Measurements from ENCODE around the gene PIK3AP1.

The PIK3AP1 gene

DNA sequence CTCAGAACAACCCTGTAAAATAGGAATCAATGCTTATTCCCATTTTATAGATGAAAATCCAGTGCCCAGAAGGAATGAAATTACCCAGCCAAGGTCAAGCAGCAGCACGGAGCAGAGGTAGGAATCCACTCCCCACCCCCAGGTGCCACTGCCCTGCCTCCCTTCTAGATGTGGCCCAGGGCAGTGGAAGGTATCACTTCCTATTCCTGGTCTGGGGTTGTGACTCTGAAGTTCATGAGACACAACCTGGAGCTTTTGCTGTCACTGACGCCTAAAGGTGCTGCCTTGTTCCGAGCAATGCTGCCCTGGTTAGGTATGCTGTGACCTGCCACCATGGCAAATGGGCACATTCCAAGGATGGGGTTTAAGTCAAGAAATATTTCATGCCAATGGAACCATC is 53.6 kb downstream of the PIK3AP1 start:
- Histone ChIP-seq H2BK12ac (ENCODE audit: low read length in 2 of 2) (no peak overlapping the region), H3K27me3 (ENCODE audit: control insufficient read depth in 1 of 2, insufficient read depth in 1 of 2, low read length in 2 of 2) (no peaks in the 10 kb centered on the region), H3K23ac (ENCODE audit: low read length in 2 of 2) (no peak overlapping the region), H2AFZ (ENCODE audit: low read depth, low read length) (no peak overlapping the region), H3K9ac (ENCODE audit: low read length) (no peak overlapping the region), H2BK15ac (ENCODE audit: low read depth, poor library complexity, severe bottlenecking) (no peak overlapping the region), H3K4me2 (ENCODE audit: low read length, poor library complexity, severe bottlenecking) (no peak overlapping the region), H2BK120ac (ENCODE audit: low read depth, low read length) (no peak overlapping the region), H3K27ac (ENCODE audit: low read length, poor library complexity, severe bottlenecking) (no peak overlapping the region), H3K18ac (ENCODE audit: low read depth in 1 of 2, low read length in 2 of 2) (no peak overlapping the region), H3K14ac (ENCODE audit: low read length in 2 of 2) (no peak overlapping the region), H3K4ac (ENCODE audit: low read depth in 1 of 2, low read length in 2 of 2) (no peak overlapping the region), H2AK5ac (ENCODE audit: low read length, severe bottlenecking) (peak overlapping the region; percentile 37), H3K4me3 (ENCODE audit: insufficient read depth in 1 of 2, low read depth in 1 of 2, low read length in 2 of 2) (no peak overlapping the region), H3K79me1 (replicated peaks; ENCODE audit: low read length, poor library complexity, severe bottlenecking) (no peaks in the 10 kb centered on the region), H2BK5ac (ENCODE audit: low read depth, low read length, poor library complexity, severe bottlenecking) (no peak overlapping the region), H4K91ac (ENCODE audit: low read length) (no peak overlapping the region), H3K9me3 (ENCODE audit: control insufficient read depth, low read length) (no peaks in the 10 kb centered on the region), H4K8ac (ENCODE audit: low read length) (no peak overlapping the region), H3K4me1 (ENCODE audit: control insufficient read depth, insufficient read depth, low read depth, low read length) (peaks cover 7% of the 10 kb centered on the region), H3K36me3 (ENCODE audit: control insufficient read depth in 1 of 2, insufficient read depth in 2 of 2, low read depth in 1 of 2, low read length in 2 of 2) (no peaks in the 10 kb centered on the region)
- WGBS = 97% methylated on average over 3 of the region's 3 CpGs
- no peak for DNase-seq

GRCh38 chr10:96665306-96665705 is 55.0 kb downstream of the PIK3AP1 start:
- H2BK120ac ChIP-seq (ENCODE audit: low read depth, low read length) = no peak overlapping the region

DNA sequence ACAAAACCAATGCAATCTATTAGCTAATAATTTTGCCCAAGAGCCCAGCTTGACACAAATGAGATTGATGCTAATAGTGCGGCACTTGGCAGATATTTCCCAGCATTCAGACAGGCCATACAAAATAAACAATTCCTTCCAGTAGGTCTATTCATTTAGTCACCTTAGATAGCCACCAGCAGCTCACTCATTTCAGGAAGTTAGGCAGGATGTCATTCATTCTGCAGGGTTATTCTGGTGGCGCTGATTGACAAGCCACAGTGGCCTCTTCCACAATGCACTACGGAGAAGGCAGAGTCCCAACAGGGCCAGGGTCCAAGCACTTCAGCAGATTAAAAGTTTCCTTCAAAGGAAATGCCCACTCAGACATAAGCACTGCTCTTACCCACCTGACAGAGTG is 55.8 kb downstream of the PIK3AP1 start:
- WGBS = 48% methylated on average over 3 of the region's 3 CpGs
- peaks cover 7% of the 10 kb centered on the region for H3K4me1 ChIP-seq (ENCODE audit: control insufficient read depth, insufficient read depth, low read depth, low read length)
- no peak overlapping the region for H3K27ac ChIP-seq (ENCODE audit: low read length, poor library complexity, severe bottlenecking)
- H3K14ac ChIP-seq (ENCODE audit: low read length in 2 of 2) = no peak overlapping the region
- no peaks in the 10 kb centered on the region for H3K9me3 ChIP-seq (ENCODE audit: control insufficient read depth, low read length)
- H3K23ac ChIP-seq (ENCODE audit: low read length in 2 of 2) = no peak overlapping the region
- no peak overlapping the region for H4K8ac ChIP-seq (ENCODE audit: low read length)
- H2BK12ac ChIP-seq (ENCODE audit: low read length in 2 of 2) = no peak overlapping the region
- no peak overlapping the region for H4K91ac ChIP-seq (ENCODE audit: low read length)
- no peak overlapping the region for H3K18ac ChIP-seq (ENCODE audit: low read depth in 1 of 2, low read length in 2 of 2)
- no peak for DNase-seq
- no peak overlapping the region for H3K4me3 ChIP-seq (ENCODE audit: insufficient read depth in 1 of 2, low read depth in 1 of 2, low read length in 2 of 2)
- no peaks in the 10 kb centered on the region for H3K27me3 ChIP-seq (ENCODE audit: control insufficient read depth in 1 of 2, insufficient read depth in 1 of 2, low read length in 2 of 2)
- H3K79me1 ChIP-seq (replicated peaks; ENCODE audit: low read length, poor library complexity, severe bottlenecking) = no peaks in the 10 kb centered on the region
- H3K36me3 ChIP-seq (ENCODE audit: control insufficient read depth in 1 of 2, insufficient read depth in 2 of 2, low read depth in 1 of 2, low read length in 2 of 2) = no peaks in the 10 kb centered on the region
- no peak overlapping the region for H2BK5ac ChIP-seq (ENCODE audit: low read depth, low read length, poor library complexity, severe bottlenecking)
- H2BK15ac ChIP-seq (ENCODE audit: low read depth, poor library complexity, severe bottlenecking) = no peak overlapping the region
- H3K9ac ChIP-seq (ENCODE audit: low read length) = no peak overlapping the region
- H2AK5ac ChIP-seq (ENCODE audit: low read length, severe bottlenecking) = peak overlapping the region; percentile 40
- H3K4me2 ChIP-seq (ENCODE audit: low read length, poor library complexity, severe bottlenecking) = no peak overlapping the region
- H2AFZ ChIP-seq (ENCODE audit: low read depth, low read length) = no peak overlapping the region
- H3K4ac ChIP-seq (ENCODE audit: low read depth in 1 of 2, low read length in 2 of 2) = no peak overlapping the region
- H2BK120ac ChIP-seq (ENCODE audit: low read depth, low read length) = no peak overlapping the region

More at GRCh38 chr10:96665306-96665705, 55.0 kb downstream of the PIK3AP1 start:
- Histone ChIP-seq H3K36me3 (ENCODE audit: control insufficient read depth in 1 of 2, insufficient read depth in 2 of 2, low read depth in 1 of 2, low read length in 2 of 2) (no peaks in the 10 kb centered on the region), H2BK12ac (ENCODE audit: low read length in 2 of 2) (no peak overlapping the region), H2BK15ac (ENCODE audit: low read depth, poor library complexity, severe bottlenecking) (no peak overlapping the region), H4K91ac (ENCODE audit: low read length) (no peak overlapping the region), H3K79me1 (replicated peaks; ENCODE audit: low read length, poor library complexity, severe bottlenecking) (no peaks in the 10 kb centered on the region), H3K9ac (ENCODE audit: low read length) (no peak overlapping the region), H3K27me3 (ENCODE audit: control insufficient read depth in 1 of 2, insufficient read depth in 1 of 2, low read length in 2 of 2) (no peaks in the 10 kb centered on the region), H2BK5ac (ENCODE audit: low read depth, low read length, poor library complexity, severe bottlenecking) (no peak overlapping the region), H3K4me2 (ENCODE audit: low read length, poor library complexity, severe bottlenecking) (no peak overlapping the region), H3K18ac (ENCODE audit: low read depth in 1 of 2, low read length in 2 of 2) (no peak overlapping the region), H3K27ac (ENCODE audit: low read length, poor library complexity, severe bottlenecking) (no peak overlapping the region), H3K9me3 (ENCODE audit: control insufficient read depth, low read length) (no peaks in the 10 kb centered on the region), H3K4me1 (ENCODE audit: control insufficient read depth, insufficient read depth, low read depth, low read length) (peaks cover 7% of the 10 kb centered on the region), H3K23ac (ENCODE audit: low read length in 2 of 2) (no peak overlapping the region), H3K4ac (ENCODE audit: low read depth in 1 of 2, low read length in 2 of 2) (no peak overlapping the region), H3K4me3 (ENCODE audit: insufficient read depth in 1 of 2, low read depth in 1 of 2, low read length in 2 of 2) (no peak overlapping the region), H3K14ac (ENCODE audit: low read length in 2 of 2) (no peak overlapping the region), H4K8ac (ENCODE audit: low read length) (no peak overlapping the region), H2AK5ac (ENCODE audit: low read length, severe bottlenecking) (no peak overlapping the region), H2AFZ (ENCODE audit: low read depth, low read length) (no peak overlapping the region)
- WGBS = 57% methylated on average over 6 of the region's 6 CpGs
- DNase-seq = peak; percentile 14

DNA sequence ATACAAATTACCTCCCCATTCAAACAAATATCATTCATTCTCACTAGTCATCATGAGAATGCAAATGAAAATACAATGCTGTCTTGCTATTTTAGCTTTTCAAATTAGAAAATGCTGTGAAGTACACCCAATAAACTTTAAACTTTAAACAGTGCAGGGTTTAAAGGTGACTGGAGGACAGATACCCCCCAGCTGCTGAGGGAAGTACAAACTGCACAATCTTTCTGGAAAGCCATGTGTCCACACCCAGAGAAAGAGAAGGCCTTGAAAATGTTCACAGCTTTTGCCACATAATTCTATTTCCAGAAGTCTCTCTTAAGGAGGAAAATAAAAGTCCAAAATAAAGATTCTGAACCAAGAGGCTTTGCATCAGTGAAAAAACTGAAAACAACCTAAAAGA is 56.5 kb downstream of the PIK3AP1 start:
- Histone ChIP-seq H3K4ac (ENCODE audit: low read depth in 1 of 2, low read length in 2 of 2) (no peak overlapping the region), H2BK5ac (ENCODE audit: low read depth, low read length, poor library complexity, severe bottlenecking) (no peak overlapping the region), H2BK15ac (ENCODE audit: low read depth, poor library complexity, severe bottlenecking) (no peak overlapping the region), H3K79me1 (replicated peaks; ENCODE audit: low read length, poor library complexity, severe bottlenecking) (no peaks in the 10 kb centered on the region), H3K36me3 (ENCODE audit: control insufficient read depth in 1 of 2, insufficient read depth in 2 of 2, low read depth in 1 of 2, low read length in 2 of 2) (no peaks in the 10 kb centered on the region), H3K4me3 (ENCODE audit: insufficient read depth in 1 of 2, low read depth in 1 of 2, low read length in 2 of 2) (no peak overlapping the region), H3K4me2 (ENCODE audit: low read length, poor library complexity, severe bottlenecking) (no peak overlapping the region), H4K8ac (ENCODE audit: low read length) (no peak overlapping the region), H3K23ac (ENCODE audit: low read length in 2 of 2) (no peak overlapping the region), H3K14ac (ENCODE audit: low read length in 2 of 2) (no peak overlapping the region), H3K4me1 (ENCODE audit: control insufficient read depth, insufficient read depth, low read depth, low read length) (peaks cover 7% of the 10 kb centered on the region), H2BK12ac (ENCODE audit: low read length in 2 of 2) (no peak overlapping the region), H3K9me3 (ENCODE audit: control insufficient read depth, low read length) (no peaks in the 10 kb centered on the region), H3K9ac (ENCODE audit: low read length) (no peak overlapping the region), H4K91ac (ENCODE audit: low read length) (no peak overlapping the region), H2BK120ac (ENCODE audit: low read depth, low read length) (no peak overlapping the region), H2AFZ (ENCODE audit: low read depth, low read length) (no peak overlapping the region), H2AK5ac (ENCODE audit: low read length, severe bottlenecking) (no peak overlapping the region), H3K27ac (ENCODE audit: low read length, poor library complexity, severe bottlenecking) (no peak overlapping the region), H3K18ac (ENCODE audit: low read depth in 1 of 2, low read length in 2 of 2) (no peak overlapping the region), H3K27me3 (ENCODE audit: control insufficient read depth in 1 of 2, insufficient read depth in 1 of 2, low read length in 2 of 2) (no peaks in the 10 kb centered on the region)
- no peak for DNase-seq
